Mammary epithelial cell (primary cell): ENCODE measurements around the gene ATP4A.
"Not testable (repeated sequence)": the region's sequence is repeated elsewhere in the genome, so short reads cannot be mapped to it uniquely, and the experiment has no call there.

ENCODE experiments used
- CTCF ChIP-seq, 2 donors: IDR thresholded peaks in 1 of 2; conservative IDR thresholded peaks in 1 of 2; 2 replicates each; pipeline ENCODE4 v1.5.1; 2011 to 2012; ENCODE audit warnings: inconsistent platforms in 2 of 2, low read length in 2 of 2, mild to moderate bottlenecking in 2 of 2, control low read depth in 1 of 2, low read depth in 1 of 2; ENCODE audit not compliant: insufficient read depth in 1 of 2; ENCODE audit errors: extremely low read depth in 1 of 2
- EZH2 ChIP-seq: IDR thresholded peaks from 2 replicates; pipeline ENCODE4 v1.6.1; 2012; ENCODE audit warnings: low read length, inconsistent platforms, borderline replicate concordance

GRCh38 chr19:35607170-35607569, 43.7 kb upstream of the ATP4A start:
- TF ChIP-seq CTCF (conservative IDR thresholded peaks at IDR 0.05 in 1 of 2, IDR thresholded peaks at IDR 0.05 in 1 of 2; ENCODE audit: extremely low read depth in 1 of 2, insufficient read depth in 1 of 2, low read depth in 1 of 2, low read length in 2 of 2); EZH2: not testable (repeated sequence)
